Measurements from ENCODE around the gene PTPRT. TPM values are rescaled to one million over a fixed set of nuclear protein-coding genes. Genes with fewer than 3 reads are reported as not detected.

The PTPRT gene
- total and polyA plus RNA-seq, 2 of the 4 experiments (the other 2 are of a cell fraction): not detected

DNA sequence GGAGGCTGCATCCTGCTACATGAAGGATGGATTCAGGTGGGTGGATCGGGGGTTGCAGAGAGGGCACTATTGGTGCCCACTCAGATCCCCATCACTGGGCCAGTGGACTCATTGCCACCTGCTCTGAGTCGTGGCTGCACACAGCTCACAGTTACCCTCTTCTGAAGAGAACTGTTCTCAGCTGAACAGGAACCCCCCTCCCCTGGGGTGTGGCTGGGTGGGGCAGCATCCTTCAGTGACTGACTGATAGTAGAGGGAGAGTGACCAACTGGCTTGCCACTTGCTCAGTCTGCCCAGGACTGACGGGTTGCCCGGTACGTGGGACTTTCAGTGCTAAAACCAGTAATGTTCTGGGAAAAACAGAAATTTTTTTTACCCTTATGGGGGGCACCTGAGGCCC, 1077.5 kb downstream of the PTPRT start:
- POLR2A ChIA-PET (ENCODE audit: unreplicated experiment): no interaction called here
- H4K91ac ChIP-seq (ENCODE audit: insufficient read depth, low read depth, low read length): no peak overlapping the region
- ATAC-seq (ENCODE audit: low read depth): no peak
- H2BK5ac ChIP-seq (ENCODE audit: low read depth, low read length, poor library complexity, severe bottlenecking): no peak overlapping the region
- WGBS, 2 experiments (ENCODE audit: extremely low coverage in 2 of 2, insufficient read length in 1 of 2): 31% methylated on average over 3 of the region's 5 CpGs; no CpG with 5 or more reads in 1 of the 2 experiments
- TF ChIP-seq FOS (IDR thresholded peaks at IDR 0.05; ENCODE audit: low read depth, low read length) (no peak), POLR2A (IDR thresholded peaks at IDR 0.05; ENCODE audit: low read depth, low read length) (no peak), BHLHE40 (IDR thresholded peaks at IDR 0.05; ENCODE audit: low read depth, low read length) (no peak), RAD21 (IDR thresholded peaks at IDR 0.05; ENCODE audit: low read length) (no peak), SMC3 (IDR thresholded peaks at IDR 0.05; ENCODE audit: low read depth, low read length) (no peak), ELK1 (IDR thresholded peaks at IDR 0.05; ENCODE audit: borderline replicate concordance, low read depth, low read length) (no peak), NFE2L2 (IDR thresholded peaks at IDR 0.05; ENCODE audit: low read depth, low read length) (no peak), MAZ (IDR thresholded peaks at IDR 0.05; ENCODE audit: borderline replicate concordance, low read depth, low read length) (no peak), RFX5 (IDR thresholded peaks at IDR 0.05; ENCODE audit: low read depth, low read length) (no peak), CEBPB (IDR thresholded peaks at IDR 0.05; ENCODE audit: low read depth, low read length) (no peak)
- TF ChIP-seq, protein P1, sequence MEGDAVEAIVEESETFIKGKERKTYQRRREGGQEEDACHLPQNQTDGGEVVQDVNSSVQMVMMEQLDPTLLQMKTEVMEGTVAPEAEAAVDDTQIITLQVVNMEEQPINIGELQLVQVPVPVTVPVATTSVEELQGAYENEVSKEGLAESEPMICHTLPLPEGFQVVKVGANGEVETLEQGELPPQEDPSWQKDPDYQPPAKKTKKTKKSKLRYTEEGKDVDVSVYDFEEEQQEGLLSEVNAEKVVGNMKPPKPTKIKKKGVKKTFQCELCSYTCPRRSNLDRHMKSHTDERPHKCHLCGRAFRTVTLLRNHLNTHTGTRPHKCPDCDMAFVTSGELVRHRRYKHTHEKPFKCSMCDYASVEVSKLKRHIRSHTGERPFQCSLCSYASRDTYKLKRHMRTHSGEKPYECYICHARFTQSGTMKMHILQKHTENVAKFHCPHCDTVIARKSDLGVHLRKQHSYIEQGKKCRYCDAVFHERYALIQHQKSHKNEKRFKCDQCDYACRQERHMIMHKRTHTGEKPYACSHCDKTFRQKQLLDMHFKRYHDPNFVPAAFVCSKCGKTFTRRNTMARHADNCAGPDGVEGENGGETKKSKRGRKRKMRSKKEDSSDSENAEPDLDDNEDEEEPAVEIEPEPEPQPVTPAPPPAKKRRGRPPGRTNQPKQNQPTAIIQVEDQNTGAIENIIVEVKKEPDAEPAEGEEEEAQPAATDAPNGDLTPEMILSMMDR (conservative IDR thresholded peaks at IDR 0.05; ENCODE audit: low read depth, low read length): no peak
- TF ChIP-seq, protein P2, sequence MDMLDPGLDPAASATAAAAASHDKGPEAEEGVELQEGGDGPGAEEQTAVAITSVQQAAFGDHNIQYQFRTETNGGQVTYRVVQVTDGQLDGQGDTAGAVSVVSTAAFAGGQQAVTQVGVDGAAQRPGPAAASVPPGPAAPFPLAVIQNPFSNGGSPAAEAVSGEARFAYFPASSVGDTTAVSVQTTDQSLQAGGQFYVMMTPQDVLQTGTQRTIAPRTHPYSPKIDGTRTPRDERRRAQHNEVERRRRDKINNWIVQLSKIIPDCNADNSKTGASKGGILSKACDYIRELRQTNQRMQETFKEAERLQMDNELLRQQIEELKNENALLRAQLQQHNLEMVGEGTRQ (IDR thresholded peaks at IDR 0.05; ENCODE audit: low read depth, low read length): no peak
- intact Hi-C loops (cut with micrococcal nuclease): no loop called here
- no peak overlapping the region for H3K4me2 ChIP-seq (ENCODE audit: low read depth, low read length)
- CTCF ChIA-PET: no interaction called here
- no peak overlapping the region for H3K4ac ChIP-seq (ENCODE audit: low read depth, low read length)
- H2AK5ac ChIP-seq (ENCODE audit: low read depth, low read length): no peak overlapping the region
- H3K27me3 ChIP-seq (ENCODE audit: control insufficient read depth, insufficient read depth, low read length): no peaks in the 10 kb centered on the region
- H3K4me1 ChIP-seq (ENCODE audit: control insufficient read depth, insufficient read depth, low read length): no peaks in the 10 kb centered on the region
- H3K23ac ChIP-seq (ENCODE audit: low read depth, low read length): no peak overlapping the region
- no peak overlapping the region for H3K56ac ChIP-seq (ENCODE audit: extremely low read depth, insufficient read depth, low read length)
- no peak overlapping the region for H4K5ac ChIP-seq (ENCODE audit: low read depth, low read length)
- no peak overlapping the region for H3K18ac ChIP-seq (ENCODE audit: low read depth, low read length)
- H2BK120ac ChIP-seq (ENCODE audit: low read depth, low read length): no peak overlapping the region
- H3K36me3 ChIP-seq (ENCODE audit: control insufficient read depth, insufficient read depth, low read length): no peaks in the 10 kb centered on the region
- no peak overlapping the region for H2BK20ac ChIP-seq (ENCODE audit: low read depth, low read length)
- H2AK9ac ChIP-seq (replicated peaks; ENCODE audit: low read depth, low read length, poor library complexity): no peak overlapping the region
- H4K20me1 ChIP-seq (ENCODE audit: insufficient read depth, low read length): no peaks in the 10 kb centered on the region
- no peak overlapping the region for H3K9ac ChIP-seq (ENCODE audit: low read depth, low read length)
- H3K79me1 ChIP-seq (ENCODE audit: low read depth in 1 of 2, low read length in 2 of 2): no peaks in the 10 kb centered on the region
- H3K27ac ChIP-seq (ENCODE audit: insufficient read depth, low read length): no peak overlapping the region
- no peak overlapping the region for H4K8ac ChIP-seq (ENCODE audit: low read depth in 2 of 2, low read length in 2 of 2)
- no peak overlapping the region for H2AFZ ChIP-seq (replicated peaks; ENCODE audit: low read length, poor library complexity)
- no TSS peak for BruUV-seq (replicated peaks)
- dilution Hi-C loops (cut with HindIII; ENCODE audit: low sequenced_read_pairs, unreplicated experiment): no loop called here
- DNase-seq: no peak
- no peak overlapping the region for H3K4me3 ChIP-seq (ENCODE audit: insufficient read depth, low read depth, low read length)
- no peaks in the 10 kb centered on the region for H3K9me1 ChIP-seq (ENCODE audit: insufficient read depth, low read length)
- in situ Hi-C loops (cut with MboI; ENCODE audit: low sequenced_read_pairs): no loop called here
- H2BK15ac ChIP-seq (ENCODE audit: low read depth, low read length): no peak overlapping the region
- peaks cover 41% of the 10 kb centered on the region for H3K9me3 ChIP-seq (ENCODE audit: control insufficient read depth, insufficient read depth, low read length)
- no peak overlapping the region for H3K14ac ChIP-seq (replicated peaks; ENCODE audit: low read depth, low read length)

All from IMR-90 (cell line).